Right lobe of liver (tissue), 6 donors: ENCODE measurements around the gene STXBP3. TPM values are rescaled to one million over a fixed set of nuclear protein-coding genes. Genes with fewer than 3 reads are reported as not detected.

Source experiments
- ATAC-seq, 4 donors: fragments of 200-7000 bp; cut with Tn5 transposase; one replicate each; pipeline ENCODE4 v1.9.1; 2020; ENCODE audit warnings: mild to moderate bottlenecking in 4 of 4, moderate library complexity in 4 of 4
- DNase-seq, 3 donors: peaks; one replicate each; pipeline ENCODE4 v3.0.0-alpha.2; 2020
- H3K27ac ChIP-seq, 3 donors: fragments of 200-600 bp; one replicate each; pipeline ENCODE4 v1.8.0; 2022
- H3K27me3 ChIP-seq, 2 donors: fragments of 200-600 bp; one replicate each; pipeline ENCODE4 v1.8.0; 2022
- H3K36me3 ChIP-seq, 4 donors: fragments of 200-600 bp; sonication (generic) in 1 of 4; one replicate each; pipeline versions ENCODE4 v1.5.1 to v1.8.0; 2017 to 2022; ENCODE audit warnings: control low read depth in 1 of 4
- H3K4me1 ChIP-seq, 4 donors: fragments of 200-600 bp; sonication (generic) in 1 of 4; one replicate each; pipeline versions ENCODE4 v1.5.1 to v1.8.0; 2017 to 2022; ENCODE audit warnings: control low read depth in 1 of 4
- H3K4me3 ChIP-seq, 3 donors: fragments of 200-600 bp; one replicate each; pipeline ENCODE4 v1.8.0; 2022
- H3K9me3 ChIP-seq, 4 donors: fragments of 200-600 bp; sonication (generic) in 1 of 4; one replicate each; pipeline versions ENCODE4 v1.5.1 to v1.8.0; 2017 to 2022; ENCODE audit warnings: control low read depth in 1 of 4
- POLR2A ChIP-seq: fragments of 450-650 bp; IDR thresholded peaks from one replicate; pipeline ENCODE4 v1.6.1; 2017; ENCODE audit warnings: antibody characterized with exemption, mild to moderate bottlenecking
- WGBS: methylation state at CpG from one replicate; pipeline ENCODE4 v1.1.6; 2018; ENCODE audit warnings: low coverage, low lambda C conversion rate; ENCODE audit not compliant: insufficient coverage; ENCODE audit errors: missing lambda C conversion rate; 5-methylcytosine and 5-hydroxymethylcytosine counted together
- intact Hi-C, 2 donors: fragments of 100-400 bp; cut with DNase I; formaldehyde crosslinking; loops; one replicate each; pipeline versions ENCODE4 v1.11.2 to v1.14.1; 2022
- total RNA-seq, 6 experiments: library from RNA; depleted of rRNA in 2 of 6; stranded (reverse); fragments of >200 nt in 2 of 6; fragmentation: NEBNext Ultra II Directional in 3 of 6; extraction: Animal tissue kit (Norgen Biotek cat#: 25700) in 3 of 6; gene quantifications; one replicate each; pipeline versions ENCODE4 v1.1.0 to v1.2.4, GENCODE V29; 2016 to 2023
- TF ChIP-seq, protein P1 (sequence below), 4 donors: fragments of 200-600 bp in 3 of 4; fragments of 450-650 bp in 1 of 4; IDR thresholded peaks; one replicate each; pipeline versions ENCODE4 v1.5.1 to v1.8.0; 2016 to 2022; ENCODE audit warnings: antibody characterized with exemption in 4 of 4, mild to moderate bottlenecking in 2 of 4
- donor health status: DM: no; HTN: yes; CAD: no.
- donor health status: DM: no; HTN: no; CAD: no.
- donor health status: DM: no; HTN: no; CAD: no.
- donor health status: DM: no; HTN: yes; CAD: no.
- donor health status: DM: no; HTN: yes; CAD: no.

Gene STXBP3
- total RNA-seq, 6 experiments from 2014 or later: 15.3 to 32.2 (median 22.3) TPM

DNA sequence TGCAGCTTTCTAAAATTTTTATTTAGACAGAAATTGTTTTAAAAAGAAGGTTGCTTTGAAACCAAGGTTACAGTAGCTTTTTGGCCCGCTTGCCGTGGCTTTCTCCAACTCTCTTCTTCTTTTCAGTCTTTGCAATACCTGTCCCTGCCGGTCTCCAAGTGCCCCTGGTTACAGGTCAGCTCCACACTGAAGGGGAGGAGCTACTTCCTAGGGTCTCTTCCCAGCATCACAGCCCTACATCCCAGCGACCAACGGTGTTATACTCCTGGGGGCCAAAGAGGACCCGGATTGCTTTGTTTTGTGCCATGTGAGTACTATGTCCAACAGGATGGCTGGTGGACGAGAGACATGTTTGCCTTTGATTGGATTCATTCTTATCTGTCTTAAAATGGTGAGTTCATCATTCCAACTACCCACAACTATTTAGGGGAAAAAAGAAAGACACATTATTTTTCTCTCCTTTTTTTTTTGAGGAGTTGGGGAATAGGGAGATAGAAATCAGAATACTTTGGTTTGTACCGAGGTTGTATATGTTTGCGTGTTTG lies 33.8 kb upstream of the STXBP3 start, which contains the start of gene FNDC7:
FNDC7 (plus strand) TSS at position 303 of the 545 bp plus-strand sequence; CDS start at position 329, 26 bp downstream.
- Histone ChIP-seq H3K36me3 (no peaks in the 10 kb centered on the region), H3K27me3 (no peaks in the 10 kb centered on the region), H3K4me1 (no peaks in the 10 kb centered on the region), H3K4me3 (no peak within 1 kb of the TSS), H3K9me3 (no peaks in the 10 kb centered on the region), H3K27ac (no peak within 1 kb of the TSS)
- ATAC-seq: no peak
- intact Hi-C loops: no loop called here
- DNase-seq: no peak
- no peak for TF ChIP-seq POLR2A
- TF ChIP-seq, protein P1, sequence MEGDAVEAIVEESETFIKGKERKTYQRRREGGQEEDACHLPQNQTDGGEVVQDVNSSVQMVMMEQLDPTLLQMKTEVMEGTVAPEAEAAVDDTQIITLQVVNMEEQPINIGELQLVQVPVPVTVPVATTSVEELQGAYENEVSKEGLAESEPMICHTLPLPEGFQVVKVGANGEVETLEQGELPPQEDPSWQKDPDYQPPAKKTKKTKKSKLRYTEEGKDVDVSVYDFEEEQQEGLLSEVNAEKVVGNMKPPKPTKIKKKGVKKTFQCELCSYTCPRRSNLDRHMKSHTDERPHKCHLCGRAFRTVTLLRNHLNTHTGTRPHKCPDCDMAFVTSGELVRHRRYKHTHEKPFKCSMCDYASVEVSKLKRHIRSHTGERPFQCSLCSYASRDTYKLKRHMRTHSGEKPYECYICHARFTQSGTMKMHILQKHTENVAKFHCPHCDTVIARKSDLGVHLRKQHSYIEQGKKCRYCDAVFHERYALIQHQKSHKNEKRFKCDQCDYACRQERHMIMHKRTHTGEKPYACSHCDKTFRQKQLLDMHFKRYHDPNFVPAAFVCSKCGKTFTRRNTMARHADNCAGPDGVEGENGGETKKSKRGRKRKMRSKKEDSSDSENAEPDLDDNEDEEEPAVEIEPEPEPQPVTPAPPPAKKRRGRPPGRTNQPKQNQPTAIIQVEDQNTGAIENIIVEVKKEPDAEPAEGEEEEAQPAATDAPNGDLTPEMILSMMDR (IDR thresholded peaks at IDR 0.05): no peak
- WGBS: 36% methylated on average over 9 of the region's 9 CpGs

DNA sequence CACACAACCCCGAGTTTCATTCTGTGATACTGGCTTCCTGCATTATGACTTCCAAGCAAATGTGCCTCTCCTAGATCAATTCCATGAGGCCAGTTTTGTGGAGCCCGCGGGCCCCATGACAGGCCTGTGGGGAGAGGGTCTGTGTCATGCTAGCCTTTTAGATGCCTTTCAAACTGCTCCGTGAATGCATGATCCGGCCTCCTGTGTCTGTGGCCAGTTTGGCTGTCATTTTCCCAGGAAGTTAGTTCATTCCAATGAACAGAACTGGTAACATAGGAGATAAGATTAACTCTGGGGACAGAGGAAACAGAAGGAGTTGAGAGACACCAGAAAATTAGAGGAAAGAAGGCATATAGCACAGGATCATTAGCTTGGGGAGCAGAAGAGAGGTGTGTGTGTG lies 30.5 kb upstream of the STXBP3 start:
- TF ChIP-seq, protein P1 (IDR thresholded peaks at IDR 0.05): no peak
- no peak for TF ChIP-seq POLR2A
- no peak for ATAC-seq
- intact Hi-C loops: no loop called here
- WGBS: 70% methylated on average over 5 of the region's 5 CpGs
- Histone ChIP-seq H3K4me3 (no peak overlapping the region), H3K27ac (no peak overlapping the region), H3K9me3 (no peaks in the 10 kb centered on the region), H3K4me1 (no peaks in the 10 kb centered on the region), H3K27me3 (no peaks in the 10 kb centered on the region), H3K36me3 (no peaks in the 10 kb centered on the region)
- no peak for DNase-seq

DNA sequence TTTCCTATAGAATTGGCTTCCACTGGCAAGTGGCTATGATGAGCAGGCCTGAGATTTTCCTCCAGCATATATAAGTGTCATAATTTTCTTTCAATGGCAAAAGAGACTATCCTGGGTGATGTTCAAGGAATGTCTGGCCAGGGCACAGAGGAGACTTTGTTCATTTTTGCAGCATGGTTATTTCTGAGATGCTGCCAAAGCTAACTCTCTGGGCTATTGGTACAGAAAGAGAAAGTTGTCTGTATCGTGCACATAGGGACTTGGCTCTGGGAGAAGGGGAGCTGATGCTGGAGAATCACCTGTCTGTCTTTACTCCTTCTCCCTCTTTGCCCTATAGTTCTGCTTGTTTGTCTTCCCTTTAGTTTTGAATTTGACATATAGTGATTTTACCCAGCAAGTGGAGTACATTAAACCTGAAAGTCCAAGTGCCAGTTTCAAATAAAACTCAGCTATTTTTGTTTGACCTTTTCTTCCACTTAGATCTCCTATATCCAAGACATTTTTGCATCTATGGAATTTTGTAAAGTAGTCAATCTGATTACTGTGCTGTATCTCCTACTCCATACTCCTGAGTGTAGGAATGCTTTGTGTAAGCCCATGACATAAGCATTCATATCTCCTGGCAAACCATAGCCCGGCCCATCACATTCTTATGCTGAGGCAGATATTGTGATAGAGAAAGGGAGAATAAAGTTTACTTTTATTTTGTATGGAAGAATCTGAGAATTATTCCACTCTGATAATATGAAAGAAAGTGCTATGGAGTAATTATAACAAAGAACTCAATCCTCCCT lies 29.8 kb upstream of the STXBP3 start:
- WGBS: 61% methylated on average over 2 of the region's 2 CpGs
- Histone ChIP-seq H3K4me1 (no peaks in the 10 kb centered on the region), H3K9me3 (no peaks in the 10 kb centered on the region), H3K36me3 (no peaks in the 10 kb centered on the region), H3K27ac (no peak overlapping the region), H3K27me3 (no peaks in the 10 kb centered on the region), H3K4me3 (no peak overlapping the region)
- intact Hi-C loops: no loop called here
- TF ChIP-seq, protein P1 (IDR thresholded peaks at IDR 0.05): no peak
- no peak for TF ChIP-seq POLR2A
- DNase-seq (no peak), ATAC-seq (no peak)

DNA sequence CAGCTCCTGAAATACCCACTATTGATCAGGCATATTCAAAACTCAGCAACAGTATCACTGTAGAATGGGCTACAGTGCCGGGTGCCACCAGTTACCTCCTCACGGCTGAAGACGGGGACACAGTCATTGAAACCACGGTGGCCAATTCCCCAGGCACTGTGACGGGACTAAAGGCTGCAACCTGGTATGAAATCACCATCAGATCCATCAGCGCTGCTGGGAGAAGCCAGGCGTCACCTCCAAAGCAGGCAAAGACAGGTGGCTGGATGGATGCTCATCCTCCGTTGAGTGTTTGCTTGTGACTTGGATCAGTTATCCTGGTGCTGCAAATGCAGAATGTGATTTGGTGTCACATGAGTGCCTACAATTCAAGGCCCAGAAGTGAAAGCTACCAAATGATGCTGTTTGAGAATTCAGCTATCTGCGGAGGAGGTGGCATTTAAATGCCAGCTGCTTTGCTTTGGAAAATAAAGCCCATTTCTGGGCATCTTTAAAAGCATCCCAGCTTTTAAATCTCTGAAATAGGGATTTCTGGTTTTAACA lies 28.6 kb upstream of the STXBP3 start:
- ATAC-seq (no peak), DNase-seq (no peak)
- no peak overlapping the region for H3K27ac ChIP-seq
- intact Hi-C loops: no loop called here
- no peak overlapping the region for H3K4me3 ChIP-seq
- H3K4me1 ChIP-seq: no peaks in the 10 kb centered on the region
- WGBS: 66% methylated on average over 7 of the region's 9 CpGs
- no peaks in the 10 kb centered on the region for H3K36me3 ChIP-seq
- TF ChIP-seq, protein P1 (IDR thresholded peaks at IDR 0.05): no peak
- no peak for TF ChIP-seq POLR2A
- H3K27me3 ChIP-seq: no peaks in the 10 kb centered on the region
- no peaks in the 10 kb centered on the region for H3K9me3 ChIP-seq
